Endothelial cell of umbilical vein (primary cell): ENCODE results near the gene LDAF1. TPM values are rescaled to one million over a fixed set of nuclear protein-coding genes. Genes with fewer than 3 reads are reported as not detected.

ENCODE experiments used
- BruUV-seq: library from RNA; stranded (reverse); fragments of 400-500 nt; replicated peaks from 2 replicates; lab custom pipeline; 2021; lab: Mats Ljungman, UMichigan
- CTCF ChIA-PET: fragments of 300-600, 350-600 bp; sonication (Branson Sonifier 250); formaldehyde crosslinking; loops from one replicate; lab custom pipeline; 2021; ENCODE audit warnings: antibody characterized with exemption, inconsistent platforms; lab: Charles Lee
- POLR2A ChIA-PET: fragments of 300-600, 350-600 bp; sonication (Branson Sonifier 250); formaldehyde crosslinking; loops from one replicate; lab custom pipeline; 2021; ENCODE audit warnings: antibody characterized with exemption, inconsistent platforms; lab: Charles Lee
- DNase-seq: peaks from one replicate; pipeline ENCODE4 v3.0.0-alpha.2; 2011; ENCODE audit warnings: low read depth, low spot score
- FAIRE-seq: peaks from 2 replicates; lab custom pipeline; 2011; peaks lifted over from hg19 to GRCh38; lab: Jason Lieb, UNC
- H2AFZ ChIP-seq: 2 replicates; pipeline ENCODE4 v1.6.0; 2012; ENCODE audit warnings: low read depth, low read length, control low read depth, inconsistent platforms
- H3K27ac ChIP-seq: 2 replicates; pipeline ENCODE4 v1.5.1; 2011; ENCODE audit warnings: low read depth, mild to moderate bottlenecking, control low read depth, low read length, moderate library complexity; ENCODE audit not compliant: insufficient read depth
- H3K27me3 ChIP-seq, 2 experiments: 2 replicates each; pipeline versions ENCODE4 v1.6.0 to v1.6.1; 2011; ENCODE audit warnings: low read length in 2 of 2, mixed read lengths in 1 of 2; ENCODE audit not compliant: control insufficient read depth in 2 of 2, insufficient read depth in 2 of 2
- H3K36me3 ChIP-seq, 2 experiments: 2 replicates in 1 of 2; 3 replicates in 1 of 2; pipeline ENCODE4 v1.5.1; 2011; ENCODE audit warnings: low read length in 2 of 2, mild to moderate bottlenecking in 1 of 2, moderate library complexity in 1 of 2; ENCODE audit not compliant: control insufficient read depth in 2 of 2, insufficient read depth in 2 of 2; ENCODE audit errors: extremely low read depth in 1 of 2
- H3K4me1 ChIP-seq: 3 replicates; pipeline ENCODE4 v1.5.1; 2011; ENCODE audit warnings: mild to moderate bottlenecking, low read length; ENCODE audit not compliant: control insufficient read depth, insufficient read depth; ENCODE audit errors: extremely low read depth
- H3K4me2 ChIP-seq: 2 replicates; pipeline ENCODE4 v1.6.1; 2011; ENCODE audit warnings: low read length, control low read depth, mixed read lengths; ENCODE audit not compliant: insufficient read depth
- H3K4me3 ChIP-seq, 3 experiments: fragments of 200-600 bp in 1 of 3; sonication (generic), shearing (Covaris generic) in 1 of 3; replicated peaks in 1 of 3; 2 replicates each; pipeline ENCODE4 v1.5.1; 2011 to 2016; ENCODE audit warnings: control low read depth in 3 of 3, low read length in 3 of 3, mild to moderate bottlenecking in 2 of 3, inconsistent platforms in 1 of 3, low read depth in 1 of 3, moderate library complexity in 1 of 3; ENCODE audit not compliant: insufficient read depth in 1 of 3
- H3K79me2 ChIP-seq: 2 replicates; pipeline ENCODE4 v1.6.0; 2012; ENCODE audit warnings: low read length, inconsistent platforms; ENCODE audit not compliant: control insufficient read depth, insufficient read depth
- H3K9ac ChIP-seq: replicated peaks from 2 replicates; pipeline ENCODE3; 2011; ENCODE audit warnings: low read length, control low read depth; ENCODE audit not compliant: insufficient read depth; ENCODE audit errors: extremely low read depth
- H3K9me1 ChIP-seq: replicated peaks from 3 replicates; pipeline ENCODE4 v1.6.0; 2011; ENCODE audit warnings: mild to moderate bottlenecking, low read length; ENCODE audit not compliant: control insufficient read depth, insufficient read depth; ENCODE audit errors: extremely low read depth
- H3K9me3 ChIP-seq: replicated peaks from 2 replicates; pipeline ENCODE4 v1.5.1; 2012; ENCODE audit warnings: low read length, inconsistent platforms; ENCODE audit not compliant: control insufficient read depth, insufficient read depth
- H4K20me1 ChIP-seq: replicated peaks from 2 replicates; pipeline ENCODE3; 2011; ENCODE audit warnings: mild to moderate bottlenecking, low read length; ENCODE audit not compliant: control insufficient read depth, insufficient read depth; ENCODE audit errors: extremely low read depth
- CTCF ChIP-seq, 2 donors: IDR thresholded peaks; 1 replicate in 1 of 2; 2 replicates in 1 of 2; pipeline ENCODE4 v1.5.1; 2011; ENCODE audit warnings: low read length in 2 of 2, mild to moderate bottlenecking in 2 of 2, moderate library complexity in 2 of 2, control low read depth in 1 of 2, inconsistent platforms in 1 of 2, low read depth in 1 of 2; ENCODE audit not compliant: insufficient read depth in 1 of 2; ENCODE audit errors: extremely low read depth in 1 of 2
- EZH2 ChIP-seq: IDR thresholded peaks from 2 replicates; pipeline ENCODE4 v1.6.1; 2012; ENCODE audit warnings: borderline replicate concordance, low read depth, mild to moderate bottlenecking, moderate library complexity, low read length, inconsistent platforms; ENCODE audit not compliant: severe bottlenecking
- FOS ChIP-seq: IDR thresholded peaks from 2 replicates; pipeline ENCODE4 v1.6.1; 2011; ENCODE audit warnings: mild to moderate bottlenecking, low read length, moderate library complexity, borderline replicate concordance; ENCODE audit not compliant: insufficient read depth
- JUN ChIP-seq: IDR thresholded peaks from 2 replicates; pipeline ENCODE4 v1.6.1; 2011; ENCODE audit warnings: borderline replicate concordance, low read depth; ENCODE audit not compliant: insufficient read length, insufficient read depth
- MAX ChIP-seq: IDR thresholded peaks from 2 replicates; pipeline ENCODE4 v1.6.1; 2011; ENCODE audit not compliant: insufficient read depth, insufficient read length
- MYC ChIP-seq: IDR thresholded peaks from one replicate; pipeline ENCODE4 v1.6.1; 2011; ENCODE audit warnings: mild to moderate bottlenecking, low read depth, low read length
- POLR2AphosphoS5 ChIP-seq: IDR thresholded peaks from 2 replicates; pipeline ENCODE4 v1.6.1; 2012; ENCODE audit warnings: low read depth, mild to moderate bottlenecking, control low read depth, low read length, moderate library complexity; ENCODE audit not compliant: insufficient read depth
- dilution Hi-C: fragments of 300-500 bp; cut with MboI; formaldehyde crosslinking; loops from one replicate; pipeline ENCODE4 v1.15.0; 2019; ENCODE audit warnings: low sequenced_read_pairs; ENCODE audit not compliant: extremely low pct_ligation_motif_present
- intact Hi-C: fragments of 100-400 bp; cut with micrococcal nuclease; formaldehyde crosslinking; loops from one replicate; pipeline ENCODE4 v1.10.0; 2022
- polyA plus RNA-seq, 4 experiments: library from polyadenylated mRNA; depleted of rRNA in 3 of 4; stranded (reverse) in 3 of 4; unstranded in 1 of 4; fragments of >200 nt; gene quantifications; 2 replicates each; pipeline versions ENCODE4 v1.2.1 to v1.2.3, GENCODE V29; 2011 to 2012; ENCODE audit warnings: missing spikeins in 1 of 4
- total RNA-seq: library from RNA; stranded (reverse); gene quantifications from 2 replicates; pipeline ENCODE4 v1.2.3, GENCODE V29; 2021

LDAF1 gene
- total and polyA plus RNA-seq, 2 donors (not counting 3 experiments of a cell fraction or from before 2014, with no cell fraction given) = 20.4 to 37.5 TPM

GRCh38 chr16:21167929-21168602 lies 9.6 kb downstream of the LDAF1 start:
- H4K20me1 ChIP-seq = no peaks in the 10 kb centered on the region
- no peak overlapping the region for H2AFZ ChIP-seq
- DNase-seq (no peak), FAIRE-seq (no peak)
- no peaks in the 10 kb centered on the region for H3K4me1 ChIP-seq
- H3K4me2 ChIP-seq = no peak overlapping the region
- no TSS peak for BruUV-seq
- dilution Hi-C loops (no loop called here), intact Hi-C loops (no loop called here)
- no peaks in the 10 kb centered on the region for H3K79me2 ChIP-seq
- no peaks in the 10 kb centered on the region for H3K9me3 ChIP-seq
- H3K36me3 ChIP-seq = peaks cover 6 to 16% of the 10 kb centered on the region in 2 experiments
- TF ChIP-seq EZH2 (no peak), MAX (no peak), MYC (no peak), POLR2AphosphoS5 (no peak), CTCF (IDR thresholded peaks at IDR 0.05; ENCODE audit: extremely low read depth in 1 of 2, insufficient read depth in 1 of 2, low read depth in 1 of 2, low read length in 2 of 2) (no peak), FOS (no peak), JUN (no peak)
- H3K4me3 ChIP-seq = no peak overlapping the region
- no peak overlapping the region for H3K9ac ChIP-seq
- ChIA-PET CTCF (interaction anchor here (1.4 to 2.1 kb wide), 2 partner anchors 9 to 11 kb away, joined by 4 to 8 read pairs; partner anchors contain the start of gene LDAF1), POLR2A (interaction anchor here (0.6 to 0.7 kb wide), 2 partner anchors 19 to 1491 kb away, joined by 3 to 4 read pairs; no protein-coding TSS in a partner anchor)
- H3K9me1 ChIP-seq = no peaks in the 10 kb centered on the region
- H3K27ac ChIP-seq = no peak overlapping the region
- H3K27me3 ChIP-seq = no peaks in the 10 kb centered on the region
